MM.1S (cell line): ENCODE measurements around the gene KCNA3.

Experiments used
- DNase-seq: peaks from one replicate; pipeline ENCODE4 v3.0.0-alpha.2; 2015
- H2AFZ ChIP-seq: fragments of 300-600 bp; sonication (generic); 2 replicates; pipeline ENCODE4 v1.6.0; 2016; ENCODE audit warnings: antibody characterized with exemption, low read length
- H3F3A ChIP-seq: fragments of 300-600 bp; sonication (generic); 2 replicates; pipeline ENCODE4 v1.6.1; 2016; ENCODE audit warnings: mild to moderate bottlenecking, antibody characterized with exemption, low read length, moderate library complexity, mixed read lengths; ENCODE audit not compliant: insufficient read depth
- H3K27ac ChIP-seq: fragments of 300-600 bp; sonication (generic); 2 replicates; pipeline ENCODE4 v1.5.1; 2016; ENCODE audit warnings: mild to moderate bottlenecking, low read length
- H3K27me3 ChIP-seq: fragments of 300-600 bp; sonication (generic); replicated peaks from 2 replicates; pipeline ENCODE4 v1.6.0; 2016; ENCODE audit warnings: low read length; ENCODE audit not compliant: insufficient read depth
- H3K36me3 ChIP-seq: fragments of 300-600 bp; sonication (generic); replicated peaks from 2 replicates; pipeline ENCODE4 v1.6.1; 2016; ENCODE audit warnings: mild to moderate bottlenecking, low read length, mixed read lengths; ENCODE audit not compliant: insufficient read depth
- H3K4me1 ChIP-seq: fragments of 300-600 bp; sonication (generic); 2 replicates; pipeline ENCODE4 v1.6.1; 2016; ENCODE audit warnings: low read length, mixed read lengths
- H3K4me2 ChIP-seq: fragments of 300-600 bp; sonication (generic); 2 replicates; pipeline ENCODE4 v1.6.0; 2016; ENCODE audit warnings: low read depth, low read length
- H3K4me3 ChIP-seq: fragments of 300-600 bp; sonication (generic); 2 replicates; pipeline ENCODE4 v1.5.1; 2016; ENCODE audit warnings: low read length, mixed read lengths
- H3K79me2 ChIP-seq: fragments of 300-600 bp; sonication (generic); 2 replicates; pipeline ENCODE4 v1.6.1; 2016; ENCODE audit warnings: mixed run types, low read length, mixed read lengths
- H3K9ac ChIP-seq: fragments of 300-600 bp; sonication (generic); 2 replicates; pipeline ENCODE4 v1.6.1; 2016; ENCODE audit warnings: low read length, mixed read lengths
- H3K9me2 ChIP-seq: fragments of 300-600 bp; sonication (generic); replicated peaks from 2 replicates; pipeline ENCODE4 v1.6.1; 2016; ENCODE audit warnings: mild to moderate bottlenecking, low read length, mixed read lengths; ENCODE audit not compliant: insufficient read depth
- H3K9me3 ChIP-seq: fragments of 300-600 bp; sonication (generic); replicated peaks from 2 replicates; pipeline ENCODE4 v1.6.1; 2016; ENCODE audit warnings: mild to moderate bottlenecking, low read length, mixed read lengths; ENCODE audit not compliant: insufficient read depth
- H4K20me1 ChIP-seq: fragments of 300-600 bp; sonication (generic); 2 replicates; pipeline ENCODE4 v1.6.1; 2016; ENCODE audit warnings: mild to moderate bottlenecking, low read length, moderate library complexity, mixed read lengths; ENCODE audit not compliant: insufficient read depth
- CTCF ChIP-seq: fragments of 300-600 bp; sonication (generic); IDR thresholded peaks from 2 replicates; pipeline ENCODE4 v1.5.1; 2016; ENCODE audit warnings: antibody characterized with exemption, low read length, mixed read lengths
- EZH2 ChIP-seq: fragments of 300-600 bp; sonication (generic); optimal IDR thresholded peaks from 2 replicates; pipeline ENCODE3; 2017; ENCODE audit warnings: low read depth, mild to moderate bottlenecking, antibody characterized with exemption, low read length, mixed read lengths
- EZH2phosphoT487 ChIP-seq: fragments of 300-600 bp; sonication (generic); IDR thresholded peaks from 2 replicates; pipeline ENCODE4 v1.6.1; 2018; ENCODE audit warnings: antibody characterized with exemption, low read length

Gene KCNA3

GRCh38 chr1:110631836-110632620 lies 42.7 kb downstream of the KCNA3 start:
- no peak overlapping the region for H2AFZ ChIP-seq
- peaks cover 63% of the 10 kb centered on the region for H3K4me1 ChIP-seq
- DNase-seq, result no peak
- H3K27me3 ChIP-seq, result no peaks in the 10 kb centered on the region
- H3K9me2 ChIP-seq, result no peaks in the 10 kb centered on the region
- H3K9ac ChIP-seq, result peak overlapping the region; percentile 92
- no peaks in the 10 kb centered on the region for H3K9me3 ChIP-seq
- peak overlapping the region; percentile 56 for H3K4me3 ChIP-seq
- no peaks in the 10 kb centered on the region for H4K20me1 ChIP-seq
- peak overlapping the region; percentile 100 for H3K27ac ChIP-seq
- peaks cover 65% of the 10 kb centered on the region for H3F3A ChIP-seq
- TF ChIP-seq EZH2phosphoT487 (no peak), EZH2 (no peak), CTCF (no peak)
- H3K36me3 ChIP-seq, result no peaks in the 10 kb centered on the region
- peaks cover 32% of the 10 kb centered on the region for H3K79me2 ChIP-seq
- peak overlapping the region; percentile 92 for H3K4me2 ChIP-seq

GRCh38 chr1:110630839-110631663 lies 43.7 kb downstream of the KCNA3 start:
- Histone ChIP-seq H3K9me3 (no peaks in the 10 kb centered on the region), H3K4me2 (peak overlapping the region; percentile 92), H2AFZ (no peak overlapping the region), H3K4me1 (peaks cover 54% of the 10 kb centered on the region), H3K9me2 (no peaks in the 10 kb centered on the region), H4K20me1 (no peaks in the 10 kb centered on the region), H3K27ac (peak overlapping the region; percentile 100), H3K4me3 (peak overlapping the region; percentile 56), H3F3A (peaks cover 55% of the 10 kb centered on the region), H3K27me3 (no peaks in the 10 kb centered on the region), H3K9ac (peak overlapping the region; percentile 92), H3K79me2 (peaks cover 32% of the 10 kb centered on the region), H3K36me3 (no peaks in the 10 kb centered on the region)
- no peak for TF ChIP-seq EZH2
- TF ChIP-seq CTCF, result peak; percentile 65
- DNase-seq, result peak; percentile 90

GRCh38 chr1:110628323-110629105 lies 46.2 kb downstream of the KCNA3 start:
- Histone ChIP-seq H3K9me3 (no peaks in the 10 kb centered on the region), H3K4me2 (no peak overlapping the region), H4K20me1 (no peaks in the 10 kb centered on the region), H3K79me2 (peaks cover 32% of the 10 kb centered on the region), H3K9me2 (no peaks in the 10 kb centered on the region), H3K4me1 (peaks cover 30% of the 10 kb centered on the region), H2AFZ (no peak overlapping the region), H3K36me3 (no peaks in the 10 kb centered on the region), H3F3A (peaks cover 30% of the 10 kb centered on the region), H3K27ac (no peak overlapping the region), H3K4me3 (no peak overlapping the region), H3K27me3 (no peaks in the 10 kb centered on the region), H3K9ac (no peak overlapping the region)
- TF ChIP-seq CTCF (no peak), EZH2phosphoT487 (no peak)
- DNase-seq, result no peak
